ELR (cell line): Measurements from ENCODE around the gene IL17F.
A peak's percentile ranks its signal among the peaks of the same experiment; 100 is the strongest.

Source experiments
- DNase-seq: peaks from one replicate; pipeline ENCODE4 v3.0.0-alpha.2; 2015; ENCODE audit warnings: low read depth

The IL17F gene

GRCh38 chr6:52245425-52245824, 1.1 kb upstream of the IL17F start:
- DNase-seq, result no peak

- no peak for DNase-seq
These were observed 912 bp downstream of the IL17F start for GRCh38 chr6:52243282-52243893.

GRCh38 chr6:52241819-52242218, 2.5 kb downstream of the IL17F start:
- no peak for DNase-seq

GRCh38 chr6:52233975-52234823, 10.1 kb downstream of the IL17F start:
- peak; percentile 85 for DNase-seq

GRCh38 chr6:52233005-52233404, 11.3 kb downstream of the IL17F start:
- no peak for DNase-seq

- DNase-seq, result no peak
These were observed 12.7 kb downstream of the IL17F start for GRCh38 chr6:52231406-52232127.

- no peak for DNase-seq
These were observed 13.6 kb downstream of the IL17F start for GRCh38 chr6:52230685-52231084.

GRCh38 chr6:52227495-52227894, 16.8 kb downstream of the IL17F start:
- no peak for DNase-seq

- no peak for DNase-seq
These were observed 23.0 kb downstream of the IL17F start for GRCh38 chr6:52221302-52221701.

- no peak for DNase-seq
These were observed 26.5 kb downstream of the IL17F start for GRCh38 chr6:52217761-52218160.

- DNase-seq, result no peak
These were observed 27.2 kb downstream of the IL17F start for GRCh38 chr6:52216932-52217575.

GRCh38 chr6:52215787-52216186, 28.5 kb downstream of the IL17F start:
- no peak for DNase-seq

- no peak for DNase-seq
These were observed 31.2 kb downstream of the IL17F start for GRCh38 chr6:52213127-52213526.

GRCh38 chr6:52210227-52210626, 34.1 kb downstream of the IL17F start:
- no peak for DNase-seq

- DNase-seq, result no peak
These were observed 34.5 kb downstream of the IL17F start for GRCh38 chr6:52209770-52210169.

GRCh38 chr6:52208612-52209011, 35.7 kb downstream of the IL17F start:
- no peak for DNase-seq

GRCh38 chr6:52207066-52207465, 37.2 kb downstream of the IL17F start:
- DNase-seq, result peak; percentile 8

- no peak for DNase-seq
These were observed 42.8 kb downstream of the IL17F start for GRCh38 chr6:52201493-52201892.

- DNase-seq, result no peak
These were observed 43.3 kb downstream of the IL17F start for GRCh38 chr6:52201046-52201445.

- DNase-seq, result peak; percentile 10
These were observed 44.2 kb downstream of the IL17F start for GRCh38 chr6:52200088-52200487.

GRCh38 chr6:52195886-52196285, 48.4 kb downstream of the IL17F start:
- no peak for DNase-seq

GRCh38 chr6:52191824-52192223, 52.5 kb downstream of the IL17F start:
- no peak for DNase-seq
